ENCODE measurements around the gene GIMAP8.
"Not testable (repeated sequence)": the region's sequence is repeated elsewhere in the genome, so short reads cannot be mapped to it uniquely, and the experiment has no call there.

GIMAP8 gene

DNA sequence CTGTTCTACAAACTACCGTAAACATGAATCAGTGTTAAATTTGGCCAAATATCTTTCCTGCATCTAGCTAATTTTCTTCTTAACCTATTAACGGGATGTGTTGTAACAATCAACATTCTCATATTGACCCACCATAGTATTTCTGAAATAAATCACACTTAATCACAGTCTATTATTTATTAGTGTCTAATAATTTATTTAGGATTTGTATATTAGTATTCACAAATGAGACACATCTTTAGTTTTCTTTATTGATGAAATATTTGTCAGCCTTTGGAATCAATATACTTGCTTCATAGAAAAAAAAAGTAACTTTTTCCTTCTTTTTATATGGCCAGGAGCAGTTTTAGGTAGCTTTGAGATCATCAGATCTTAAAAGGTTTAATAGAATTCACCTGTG is 68.9 kb downstream of the GIMAP8 start:
- no peak for DNase-seq

DNA sequence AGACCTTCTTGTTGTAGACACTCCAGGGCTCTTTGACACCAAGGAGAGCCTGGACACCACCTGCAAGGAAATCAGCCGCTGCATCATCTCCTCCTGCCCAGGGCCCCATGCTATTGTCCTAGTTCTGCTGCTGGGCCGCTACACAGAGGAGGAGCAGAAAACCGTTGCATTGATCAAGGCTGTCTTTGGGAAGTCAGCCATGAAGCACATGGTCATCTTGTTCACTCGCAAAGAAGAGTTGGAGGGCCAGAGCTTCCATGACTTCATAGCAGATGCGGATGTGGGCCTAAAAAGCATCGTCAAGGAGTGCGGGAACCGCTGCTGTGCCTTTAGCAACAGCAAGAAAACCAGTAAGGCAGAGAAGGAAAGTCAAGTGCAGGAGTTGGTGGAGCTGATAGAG is 69.7 kb downstream of the GIMAP8 start:
- DNase-seq = no peak

DNA sequence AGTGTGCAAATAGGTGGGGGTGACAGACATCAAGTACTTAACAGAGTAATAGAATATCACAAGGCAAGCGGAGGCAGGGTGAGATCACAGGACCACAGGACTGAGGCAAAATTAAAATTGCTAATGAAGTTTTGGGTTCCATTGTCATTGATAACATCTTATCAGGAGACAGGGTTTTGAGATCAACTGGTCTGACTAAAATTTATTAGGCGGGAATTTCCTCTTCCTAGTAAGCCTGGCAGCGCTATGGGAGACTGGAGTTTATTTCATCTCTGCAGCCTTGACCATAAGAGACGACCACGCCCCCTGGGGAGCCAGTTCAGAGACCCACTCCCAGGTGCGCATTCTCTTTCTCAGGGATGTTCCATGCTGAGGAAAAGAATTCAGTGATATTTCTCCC is 72.5 kb downstream of the GIMAP8 start:
- not testable (repeated sequence) for DNase-seq

DNA sequence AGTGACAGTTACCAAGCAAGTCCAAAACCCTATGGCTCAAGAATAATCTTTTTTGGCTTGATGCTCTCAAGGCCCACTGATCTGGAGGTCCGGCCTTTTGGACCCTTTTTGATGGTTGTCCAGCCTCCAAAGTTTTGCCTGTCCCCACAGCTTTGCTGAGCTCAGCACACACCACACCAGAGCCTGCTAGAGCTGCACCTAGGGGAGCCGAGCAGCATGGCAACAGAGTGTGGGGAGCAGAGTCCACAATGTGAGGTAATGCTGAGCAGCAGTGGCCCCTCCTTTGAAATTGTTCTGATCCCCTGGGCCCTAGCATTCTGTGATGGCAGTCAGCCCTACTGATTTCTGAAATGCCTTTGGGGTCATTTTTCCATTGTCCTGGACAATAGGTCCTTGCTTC is 73.6 kb downstream of the GIMAP8 start:
- DNase-seq = no peak
